Heart left ventricle (tissue), 16 donors: ENCODE measurements around the gene RPTOR. TPM values are rescaled to one million over a fixed set of nuclear protein-coding genes. Genes with fewer than 3 reads are reported as not detected.
"Not testable (repeated sequence)": the region's sequence is repeated elsewhere in the genome, so short reads cannot be mapped to it uniquely, and the experiment has no call there.

Source experiments
- ATAC-seq, 4 donors: fragments of 200-7000 bp; cut with Tn5 transposase; one replicate each; pipeline ENCODE4 v1.9.1; 2020 to 2022; ENCODE audit warnings: moderate library complexity in 4 of 4, mild to moderate bottlenecking in 3 of 4, moderate number of reproducible peaks in 1 of 4
- DNase-seq, 5 donors: peaks; one replicate each; pipeline ENCODE4 v3.0.0-alpha.2; 2020
- H3K27ac ChIP-seq, 12 donors: fragments of 200-600 bp; sonication (generic) in 4 of 12; one replicate each; pipeline versions ENCODE4 v1.5.0 to v1.8.0; 2016 to 2022; ENCODE audit warnings: mild to moderate bottlenecking in 2 of 12
- H3K27me3 ChIP-seq, 9 donors: fragments of 200-600 bp; sonication (generic) in 2 of 9; one replicate each; pipeline versions ENCODE4 v1.5.1 to v1.8.0; 2016 to 2022; ENCODE audit warnings: mild to moderate bottlenecking in 3 of 9
- H3K36me3 ChIP-seq, 9 donors: fragments of 200-600 bp; sonication (generic) in 2 of 9; one replicate each; pipeline versions ENCODE4 v1.5.0 to v1.8.0; 2018 to 2022; ENCODE audit warnings: mild to moderate bottlenecking in 2 of 9
- H3K4me1 ChIP-seq, 12 donors: fragments of 200-600 bp; sonication (generic) in 4 of 12; one replicate each; pipeline versions ENCODE4 v1.5.0 to v1.8.0; 2016 to 2022; ENCODE audit warnings: mild to moderate bottlenecking in 3 of 12
- H3K4me3 ChIP-seq, 12 donors: fragments of 200-600 bp; sonication (generic) in 4 of 12; one replicate each; pipeline versions ENCODE4 v1.5.0 to v1.8.0; 2017 to 2022; ENCODE audit warnings: mild to moderate bottlenecking in 9 of 12, moderate library complexity in 4 of 12
- H3K9me3 ChIP-seq, 12 donors: fragments of 200-600 bp; sonication (generic) in 4 of 12; one replicate each; pipeline versions ENCODE4 v1.5.0 to v1.8.0; 2016 to 2022; ENCODE audit warnings: mild to moderate bottlenecking in 1 of 12
- CTCF ChIP-seq, 12 donors: fragments of 200-600 bp; sonication (generic) in 4 of 12; IDR thresholded peaks; one replicate each; pipeline versions ENCODE4 v1.5.0 to v1.8.0; 2018 to 2022; ENCODE audit warnings: antibody characterized with exemption in 12 of 12, mild to moderate bottlenecking in 5 of 12
- POLR2A ChIP-seq, 2 donors: fragments of 450-650 bp; IDR thresholded peaks; one replicate each; pipeline ENCODE4 v1.6.1; 2017; ENCODE audit warnings: antibody characterized with exemption in 2 of 2, mild to moderate bottlenecking in 2 of 2, moderate library complexity in 2 of 2
- WGBS, 4 donors: extraction: QIAGEN DNeasy Blood & Tissue Kit in 2 of 4; methylation state at CpG; one replicate each; pipeline versions ENCODE4 v1.1.5 to v1.1.7; 2013 to 2018; 5-methylcytosine and 5-hydroxymethylcytosine counted together
- intact Hi-C, 10 donors: fragments of 100-400 bp; cut with DNase I; formaldehyde crosslinking; loops; one replicate each; pipeline versions ENCODE4 v1.11.1 to v1.14.2; 2022
- polyA plus RNA-seq, 2 donors: library from polyadenylated mRNA; stranded (reverse); fragments of 200-250 nt; gene quantifications; one replicate each; pipeline ENCODE4 v1.2.3, GENCODE V29; 2013
- total RNA-seq, 9 donors: library from RNA; depleted of rRNA in 2 of 9; stranded (reverse); fragments of >200 nt in 2 of 9; fragmentation: NEBNext Ultra II Directional in 3 of 9; extraction: Animal tissue kit (Norgen Biotek cat#: 25700) in 3 of 9; gene quantifications; one replicate each; pipeline versions ENCODE4 v1.1.0 to v1.2.4, GENCODE V29; 2016 to 2023
- donor health status: ischemic (EF 13 %, LVEDD 7.1; RV severe dilation, severe dysfunction).
- donor health status: healthy with polysubstance abuse.
- donor health status: DM: no; HTN: yes; CAD: no.
- donor health status: DM: no; HTN: no; CAD: no.
- donor health status: ischemic (EF 25% LVEDD 6.9; RV normal size, moderate dysfunction).
- donor health status: ischemic (EF 25% LVEDD 5.7; RV mildly dilated, moderate dysfunction).
- donor health status: healthy.
- donor health status: DM: yes; HTN: yes; CAD: no.
- donor health status: ischemic (EF 35%, LVEDD 5.7; RV mildly dilated, moderate dysfunction).
- donor health status: nonischemic (EF 11% LVEDD 7.7; RV severe dilation, severe dysfunction).
- donor health status: DM: yes; HTN: yes; CAD: no.
- donor health status: PGD.
- donor health status: ischemic (EF 29% LVEDD 5.4; RV normal size, mild dysfunction).
- donor health status: nonischemic (EF 23%, LVEDD 6.1; RV moderate dilation, normal function).

The RPTOR gene
- total and polyA plus RNA-seq, 11 donors = 14.7 to 31.7 (median 26.0) TPM

GRCh38 chr17:80696964-80697363 lies 152.3 kb downstream of the RPTOR start:
- DNase-seq (no peak), ATAC-seq (no peak)
- Histone ChIP-seq H3K36me3 (no peaks in the 10 kb centered on the region), H3K9me3 (no peaks in the 10 kb centered on the region), H3K4me3 (no peak overlapping the region), H3K4me1 (peaks cover 0 to 27% (median 5%) of the 10 kb centered on the region in 12 donors), H3K27ac (no peak overlapping the region), H3K27me3 (no peaks in the 10 kb centered on the region)
- intact Hi-C loops = no loop called here
- 91 to 97% (median 93%) methylated on average over 5 of the region's 5 CpGs for WGBS, 4 donors
- TF ChIP-seq CTCF (IDR thresholded peaks at IDR 0.05) (no peak), POLR2A (IDR thresholded peaks at IDR 0.05) (no peak)

DNA sequence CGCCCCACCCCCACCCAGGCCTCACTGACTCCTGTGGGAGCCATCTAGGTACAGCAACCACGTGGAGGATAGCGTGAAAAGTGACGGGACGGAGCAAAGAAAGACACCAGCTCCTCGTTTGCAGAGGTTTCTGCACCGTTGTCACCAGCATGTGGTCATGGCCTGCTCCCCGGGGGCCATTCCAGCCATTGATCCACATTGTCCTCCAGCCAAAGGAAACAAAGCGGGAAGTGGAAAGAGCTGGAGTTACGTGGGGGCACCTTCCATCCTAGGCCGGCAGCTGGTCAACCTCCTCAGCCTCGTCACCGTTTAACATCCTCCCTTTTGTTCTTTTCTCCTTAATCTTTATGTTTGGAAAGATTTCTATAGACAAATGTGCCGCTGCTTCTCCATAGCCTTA lies 153.7 kb downstream of the RPTOR start:
- H3K4me3 ChIP-seq = no peak overlapping the region
- no peak overlapping the region for H3K27ac ChIP-seq
- ATAC-seq (no peak), DNase-seq (no peak)
- peaks cover 0 to 27% (median 5%) of the 10 kb centered on the region in 12 donors for H3K4me1 ChIP-seq
- H3K36me3 ChIP-seq = no peaks in the 10 kb centered on the region
- H3K27me3 ChIP-seq = no peaks in the 10 kb centered on the region
- TF ChIP-seq CTCF (IDR thresholded peaks at IDR 0.05) = no peak
- TF ChIP-seq POLR2A (IDR thresholded peaks at IDR 0.05) = no peak
- intact Hi-C loops = no loop called here
- no peaks in the 10 kb centered on the region for H3K9me3 ChIP-seq
- WGBS, 4 donors = 75 to 79% (median 78%) methylated on average over 14 of the region's 14 CpGs

DNA sequence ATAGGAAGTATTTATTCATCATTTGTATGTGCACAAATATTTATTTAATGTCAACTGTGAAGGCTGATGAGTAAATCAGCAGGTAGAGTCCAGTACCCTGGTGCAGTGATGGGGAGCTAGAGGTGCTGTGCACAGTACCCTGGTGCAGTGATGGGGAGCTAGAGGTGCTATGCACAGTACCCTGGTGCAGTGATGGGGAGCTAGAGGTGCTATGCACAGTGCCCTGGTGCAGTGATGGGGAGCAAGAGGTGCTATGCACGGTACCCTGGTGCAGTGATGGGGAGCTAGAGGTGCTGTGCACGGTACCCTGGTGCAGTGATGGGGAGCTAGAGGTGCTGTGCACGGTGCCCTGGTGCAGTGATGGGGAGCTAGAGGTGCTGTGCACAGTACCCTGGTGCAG lies 154.6 kb downstream of the RPTOR start:
- DNase-seq, intact Hi-C loops, H3K4me3 ChIP-seq, H3K9me3 ChIP-seq, H3K27ac ChIP-seq, H3K36me3 ChIP-seq, H3K27me3 ChIP-seq, ATAC-seq: not testable (repeated sequence)
- peaks cover 0 to 27% (median 5%) of the 10 kb centered on the region in 12 donors for H3K4me1 ChIP-seq
- 87 to 99% (median 95%) methylated on average over 3 of the region's 3 CpGs for WGBS, 4 donors

- Histone ChIP-seq H3K36me3 (no peaks in the 10 kb centered on the region), H3K4me3 (no peak overlapping the region), H3K4me1 (peaks cover 0 to 13% (median 0%) of the 10 kb centered on the region in 12 donors), H3K9me3 (no peaks in the 10 kb centered on the region), H3K27me3 (no peaks in the 10 kb centered on the region), H3K27ac (no peak overlapping the region)
- ATAC-seq (no peak), DNase-seq (no peak)
- TF ChIP-seq POLR2A (IDR thresholded peaks at IDR 0.05) = no peak
- no peak for TF ChIP-seq CTCF (IDR thresholded peaks at IDR 0.05)
- intact Hi-C loops = no loop called here
- 91 to 99% (median 94%) methylated on average over 8 to 9 of the region's 9 CpGs for WGBS, 4 donors
These were observed 157.1 kb downstream of the RPTOR start for GRCh38 chr17:80701730-80702129.
